Stomach (tissue), 9 donors: ENCODE measurements around the gene ADGRL3. TPM values are rescaled to one million over a fixed set of nuclear protein-coding genes. Genes with fewer than 3 reads are reported as not detected.

Experiments
- DNase-seq, 2 donors: peaks; one replicate each; pipeline versions ENCODE4 v3.0.0 to v3.0.0-alpha.2; 2013 to 2019
- H3K27ac ChIP-seq, 5 donors: fragments of 200-600 bp in 4 of 5; sonication (generic) in 4 of 5; one replicate each; pipeline ENCODE4 v1.5.1; 2013 to 2019; ENCODE audit warnings: mild to moderate bottlenecking in 1 of 5, moderate library complexity in 1 of 5
- H3K27me3 ChIP-seq, 3 donors: fragments of 200-600 bp; sonication (generic); one replicate each; pipeline ENCODE4 v1.5.1; 2017 to 2019; ENCODE audit warnings: mixed run types in 1 of 3
- H3K36me3 ChIP-seq, 4 donors: fragments of 200-600 bp; sonication (generic); 1 replicate in 3 of 4; 2 replicates in 1 of 4; pipeline ENCODE4 v1.5.1; 2016 to 2019
- H3K4me1 ChIP-seq, 4 donors: fragments of 200-600 bp; sonication (generic); one replicate each; pipeline ENCODE4 v1.5.1; 2016 to 2019
- H3K4me3 ChIP-seq, 4 donors: fragments of 200-600 bp; sonication (generic) in 3 of 4; one replicate each; pipeline ENCODE4 v1.5.1; 2016 to 2019; ENCODE audit warnings: mild to moderate bottlenecking in 1 of 4
- H3K9me3 ChIP-seq, 4 donors: fragments of 200-600 bp; sonication (generic); one replicate each; pipeline ENCODE4 v1.5.1; 2016 to 2019
- EP300 ChIP-seq: sonication (generic); formaldehyde crosslinking; IDR thresholded peaks from one replicate; pipeline ENCODE4 v1.6.1; 2017; ENCODE audit warnings: antibody characterized with exemption
- POLR2A ChIP-seq, 4 donors: fragments of 450-650 bp; IDR thresholded peaks; one replicate each; pipeline ENCODE4 v1.6.1; 2016; ENCODE audit warnings: antibody characterized with exemption in 4 of 4, control low read depth in 2 of 4, mild to moderate bottlenecking in 1 of 4, moderate library complexity in 1 of 4
- POLR2AphosphoS5 ChIP-seq, 3 donors: sonication (generic); formaldehyde crosslinking; IDR thresholded peaks; one replicate each; pipeline ENCODE4 v1.6.1; 2016; ENCODE audit warnings: antibody characterized with exemption in 3 of 3
- WGBS, 5 donors: extraction: QIAGEN DNeasy Blood & Tissue Kit in 3 of 5; methylation state at CpG; one replicate each; pipeline versions ENCODE4 v1.1.5 to v1.1.7; 2013 to 2018; 5-methylcytosine and 5-hydroxymethylcytosine counted together
- intact Hi-C: fragments of 100-400 bp; cut with DNase I; formaldehyde crosslinking; loops from one replicate; pipeline ENCODE4 v1.15.1; 2023; ENCODE audit warnings: low total_unique reads
- polyA plus RNA-seq, 3 donors: library from polyadenylated mRNA; stranded (reverse); fragments of 200-250 nt; gene quantifications; one replicate each; pipeline ENCODE4 v1.2.3, GENCODE V29; 2013
- total RNA-seq, 5 donors: library from RNA; depleted of rRNA; stranded (reverse); fragments of >200 nt; gene quantifications; one replicate each; pipeline versions ENCODE4 v1.1.0 to v1.2.3, GENCODE V29; 2014 to 2016
- TF ChIP-seq, protein P1 (sequence below), 7 experiments: fragments of 450-650 bp in 4 of 7; fragments of 200-600 bp in 3 of 7; sonication (generic) in 3 of 7; IDR thresholded peaks; one replicate each; pipeline ENCODE4 v1.5.1; 2016 to 2019; ENCODE audit warnings: antibody characterized with exemption in 7 of 7, control low read depth in 2 of 7, mild to moderate bottlenecking in 1 of 7
- donor health status: healthy with polysubstance abuse.
- donor health status: Bipolar disorder and iron deficiency.
- donor health status: healthy.

Gene ADGRL3
- total and polyA plus RNA-seq, 8 donors = 0.48 to 109 (median 3.9) TPM

DNA sequence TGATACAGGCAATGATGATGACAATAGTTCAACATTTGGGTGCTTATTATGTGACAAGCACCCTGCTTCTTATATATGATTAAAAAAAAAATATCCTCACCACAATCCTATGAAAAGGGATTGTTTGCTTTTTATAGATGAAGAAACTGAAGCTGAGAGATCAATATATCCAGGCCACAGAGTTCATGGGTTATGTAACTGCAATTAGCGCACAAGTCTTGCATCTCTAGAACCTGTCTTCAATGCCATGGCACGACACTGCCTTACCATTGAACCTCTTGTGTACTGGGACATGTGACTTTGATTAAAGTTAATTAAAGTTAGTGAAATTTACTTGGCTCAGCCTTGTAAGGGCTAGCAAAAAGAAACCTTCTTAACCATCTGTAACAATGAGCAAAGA is 599.7 kb downstream of the ADGRL3 start:
- no peak for DNase-seq
- no peak overlapping the region for H3K4me3 ChIP-seq
- H3K36me3 ChIP-seq = no peaks in the 10 kb centered on the region
- H3K4me1 ChIP-seq = no peaks in the 10 kb centered on the region
- WGBS, 5 donors = 39 to 93% (median 65%) methylated on average over 2 of the region's 2 CpGs
- no peaks in the 10 kb centered on the region for H3K27me3 ChIP-seq
- intact Hi-C loops = no loop called here
- no peaks in the 10 kb centered on the region for H3K9me3 ChIP-seq
- no peak for TF ChIP-seq EP300
- no peak for TF ChIP-seq POLR2AphosphoS5 (IDR thresholded peaks at IDR 0.05)
- TF ChIP-seq POLR2A (IDR thresholded peaks at IDR 0.05) = no peak
- TF ChIP-seq, protein P1, sequence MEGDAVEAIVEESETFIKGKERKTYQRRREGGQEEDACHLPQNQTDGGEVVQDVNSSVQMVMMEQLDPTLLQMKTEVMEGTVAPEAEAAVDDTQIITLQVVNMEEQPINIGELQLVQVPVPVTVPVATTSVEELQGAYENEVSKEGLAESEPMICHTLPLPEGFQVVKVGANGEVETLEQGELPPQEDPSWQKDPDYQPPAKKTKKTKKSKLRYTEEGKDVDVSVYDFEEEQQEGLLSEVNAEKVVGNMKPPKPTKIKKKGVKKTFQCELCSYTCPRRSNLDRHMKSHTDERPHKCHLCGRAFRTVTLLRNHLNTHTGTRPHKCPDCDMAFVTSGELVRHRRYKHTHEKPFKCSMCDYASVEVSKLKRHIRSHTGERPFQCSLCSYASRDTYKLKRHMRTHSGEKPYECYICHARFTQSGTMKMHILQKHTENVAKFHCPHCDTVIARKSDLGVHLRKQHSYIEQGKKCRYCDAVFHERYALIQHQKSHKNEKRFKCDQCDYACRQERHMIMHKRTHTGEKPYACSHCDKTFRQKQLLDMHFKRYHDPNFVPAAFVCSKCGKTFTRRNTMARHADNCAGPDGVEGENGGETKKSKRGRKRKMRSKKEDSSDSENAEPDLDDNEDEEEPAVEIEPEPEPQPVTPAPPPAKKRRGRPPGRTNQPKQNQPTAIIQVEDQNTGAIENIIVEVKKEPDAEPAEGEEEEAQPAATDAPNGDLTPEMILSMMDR (IDR thresholded peaks at IDR 0.05) = no peak
- H3K27ac ChIP-seq = no peak overlapping the region

DNA sequence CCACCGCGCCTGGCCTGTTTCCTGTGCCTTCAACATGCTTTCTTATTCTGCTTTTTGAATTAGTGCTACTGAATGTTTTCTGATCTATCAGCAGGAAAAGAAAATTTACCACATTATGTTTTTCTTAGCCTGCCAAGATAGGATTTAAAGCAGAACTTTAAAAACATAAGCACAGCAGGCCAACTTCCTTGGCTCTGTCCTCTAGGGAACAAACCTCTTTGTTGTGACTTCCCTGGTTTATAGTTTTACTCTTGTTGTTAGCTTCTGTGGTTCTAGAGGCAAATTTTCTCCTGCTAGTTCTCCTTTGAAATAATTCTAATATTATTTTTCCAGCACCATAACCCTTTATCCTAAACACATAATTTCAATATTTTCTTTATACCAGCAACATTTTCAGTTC is 605.1 kb downstream of the ADGRL3 start:
- WGBS, 5 donors = 81 to 100% (median 87%) methylated on average over 2 of the region's 2 CpGs
- Histone ChIP-seq H3K36me3 (no peaks in the 10 kb centered on the region), H3K27ac (no peak overlapping the region), H3K9me3 (no peaks in the 10 kb centered on the region), H3K4me1 (no peaks in the 10 kb centered on the region), H3K4me3 (no peak overlapping the region), H3K27me3 (no peaks in the 10 kb centered on the region)
- no peak for DNase-seq
- intact Hi-C loops = no loop called here
- TF ChIP-seq EP300 (no peak), POLR2AphosphoS5 (IDR thresholded peaks at IDR 0.05) (no peak), POLR2A (IDR thresholded peaks at IDR 0.05) (no peak)
- TF ChIP-seq, protein P1 (IDR thresholded peaks at IDR 0.05) = no peak

DNA sequence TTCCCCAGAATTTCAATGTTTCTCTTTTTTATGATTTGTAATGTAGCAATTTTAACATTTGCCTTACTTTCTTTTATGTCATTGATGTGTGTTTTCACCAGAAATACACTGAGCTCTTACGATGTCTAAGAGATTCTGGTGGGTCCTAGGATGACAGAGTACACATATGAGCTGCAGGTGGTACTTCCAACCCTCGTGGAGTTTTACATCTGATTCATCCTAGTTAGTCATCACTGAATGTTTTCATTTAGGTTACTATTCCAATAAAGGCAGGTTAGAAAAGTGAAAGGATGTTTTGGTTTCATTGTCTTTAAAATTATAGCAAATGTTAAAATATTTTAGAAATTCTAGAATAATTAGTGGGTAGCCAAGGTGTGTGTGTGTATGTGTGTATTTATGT is 605.9 kb downstream of the ADGRL3 start:
- DNase-seq = no peak
- TF ChIP-seq POLR2A (IDR thresholded peaks at IDR 0.05) (no peak), POLR2AphosphoS5 (IDR thresholded peaks at IDR 0.05) (no peak), EP300 (no peak)
- TF ChIP-seq, protein P1 (IDR thresholded peaks at IDR 0.05) = no peak
- Histone ChIP-seq H3K27me3 (no peaks in the 10 kb centered on the region), H3K4me1 (no peaks in the 10 kb centered on the region), H3K27ac (no peak overlapping the region), H3K4me3 (no peak overlapping the region), H3K36me3 (no peaks in the 10 kb centered on the region), H3K9me3 (no peaks in the 10 kb centered on the region)
- 39 to 58% (median 57%) methylated on average over 2 of the region's 2 CpGs for WGBS, 5 donors
- intact Hi-C loops = no loop called here

DNA sequence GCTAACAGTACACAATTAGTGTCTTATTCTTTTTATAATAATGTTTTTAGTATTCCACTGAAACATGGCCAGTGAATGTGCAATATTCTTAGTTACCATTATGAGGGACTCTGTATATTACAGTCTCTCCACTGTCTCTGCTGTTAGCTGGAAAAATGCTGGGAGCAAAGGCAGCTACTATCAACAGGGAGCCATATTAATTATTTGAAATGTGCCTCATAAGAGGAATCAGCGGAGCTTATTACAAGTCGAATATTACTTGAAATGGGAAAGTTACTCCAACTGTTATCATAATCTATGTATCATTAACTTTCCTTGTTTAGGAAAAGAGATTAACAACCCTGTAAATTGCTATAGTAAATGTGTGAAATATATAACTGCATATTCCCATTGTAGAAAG is 612.0 kb downstream of the ADGRL3 start:
- Histone ChIP-seq H3K9me3 (peaks cover 0 to 8% (median 2%) of the 10 kb centered on the region in 4 donors), H3K27me3 (no peaks in the 10 kb centered on the region), H3K36me3 (no peaks in the 10 kb centered on the region), H3K27ac (no peak overlapping the region), H3K4me3 (no peak overlapping the region), H3K4me1 (no peaks in the 10 kb centered on the region)
- TF ChIP-seq POLR2AphosphoS5 (IDR thresholded peaks at IDR 0.05) (no peak), POLR2A (IDR thresholded peaks at IDR 0.05) (no peak), EP300 (no peak)
- TF ChIP-seq, protein P1 (IDR thresholded peaks at IDR 0.05) = no peak
- intact Hi-C loops = no loop called here
- DNase-seq = no peak
- 34 to 94% (median 70%) methylated on average over 2 of the region's 2 CpGs for WGBS, 5 donors
